DMS53 treated with DMSO at 0.1 percent for 48 hours (cell line): Measurements from ENCODE around the gene SMAD5.

Source experiments
- DNase-seq: peaks from one replicate; lab custom pipeline; 2025; ENCODE audit not compliant: unreplicated experiment; lab: John Stamatoyannopoulos, UW

SMAD5 gene

GRCh38 chr5:136213919-136214493 lies 81.4 kb downstream of the SMAD5 start:
- no peak for DNase-seq

GRCh38 chr5:136215812-136216211 lies 83.2 kb downstream of the SMAD5 start:
- DNase-seq, result no peak

- no peak for DNase-seq
Measured at GRCh38 chr5:136216230-136216629, 83.6 kb downstream of the SMAD5 start.

GRCh38 chr5:136221340-136221739 lies 88.7 kb downstream of the SMAD5 start:
- no peak for DNase-seq

GRCh38 chr5:136222580-136223235 lies 90.1 kb downstream of the SMAD5 start:
- DNase-seq, result peak; percentile 1

- no peak for DNase-seq
Measured at GRCh38 chr5:136225796-136226195, 93.2 kb downstream of the SMAD5 start.

- no peak for DNase-seq
Measured at GRCh38 chr5:136226401-136226800, 93.8 kb downstream of the SMAD5 start.

GRCh38 chr5:136228136-136228757 lies 95.6 kb downstream of the SMAD5 start:
- no peak for DNase-seq

- DNase-seq, result no peak
Measured at GRCh38 chr5:136230176-136230575, 97.5 kb downstream of the SMAD5 start.

- no peak for DNase-seq
Measured at GRCh38 chr5:136232316-136232715, 99.7 kb downstream of the SMAD5 start.
